ENCODE results near the gene PPP1R9B. TPM values are rescaled to one million over a fixed set of nuclear protein-coding genes. Genes with fewer than 3 reads are reported as not detected.

The PPP1R9B gene
- polyA plus RNA-seq, 1 donor = 30.7 TPM

DNA sequence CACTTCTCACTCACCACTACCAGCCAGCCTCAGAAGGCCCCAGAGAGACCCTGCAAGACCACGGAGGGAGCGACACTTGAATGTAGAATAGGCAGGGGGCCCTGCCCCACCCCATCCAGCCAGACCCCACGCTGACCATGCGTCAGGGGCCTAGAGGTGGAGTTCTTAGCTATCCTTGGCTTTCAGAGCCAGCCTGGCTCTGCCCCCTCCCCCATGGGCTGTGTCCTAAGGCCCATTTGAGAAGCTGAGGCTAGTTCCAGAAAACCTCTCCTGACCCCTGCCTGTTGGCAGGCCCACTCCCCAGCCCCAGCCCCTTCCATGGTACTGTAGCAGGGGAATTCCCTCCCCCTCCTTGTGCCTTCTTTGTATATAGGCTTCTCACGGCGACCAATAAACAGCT, 60.4 kb downstream of the PPP1R9B start:
- H3K27me3 ChIP-seq (ENCODE audit: control insufficient read depth, insufficient read depth, low read length) = no peaks in the 10 kb centered on the region
- WGBS (ENCODE audit: insufficient coverage, low lambda C conversion rate) = no CpG with 5 or more reads among the region's 6 CpGs
- DNase-seq = no peak

GRCh38 chr17:50088952-50089825, 61.3 kb downstream of the PPP1R9B start:
- H3K36me3 ChIP-seq (ENCODE audit: control insufficient read depth, insufficient read depth, low read length) = peaks cover 24% of the 10 kb centered on the region
- no CpG with 5 or more reads among the region's 25 CpGs for WGBS (ENCODE audit: insufficient coverage, low lambda C conversion rate)
- no peaks in the 10 kb centered on the region for H3K4me1 ChIP-seq (ENCODE audit: control insufficient read depth, insufficient read depth, low read length)
- H3K27ac ChIP-seq (ENCODE audit: low read length) = no peak overlapping the region
- H3K4me3 ChIP-seq (ENCODE audit: low read length) = no peak overlapping the region
- DNase-seq = no peak
- H3K27me3 ChIP-seq (ENCODE audit: control insufficient read depth, insufficient read depth, low read length) = no peaks in the 10 kb centered on the region
- no peaks in the 10 kb centered on the region for H3K9me3 ChIP-seq (ENCODE audit: control insufficient read depth, low read depth, low read length)

More for the DNA sequence above, 60.4 kb downstream of the PPP1R9B start:
- Histone ChIP-seq H3K4me3 (ENCODE audit: low read length) (no peak overlapping the region), H3K27ac (ENCODE audit: low read length) (no peak overlapping the region), H3K36me3 (ENCODE audit: control insufficient read depth, insufficient read depth, low read length) (peaks cover 24% of the 10 kb centered on the region), H3K9me3 (ENCODE audit: control insufficient read depth, low read depth, low read length) (no peaks in the 10 kb centered on the region), H3K4me1 (ENCODE audit: control insufficient read depth, insufficient read depth, low read length) (peaks cover 3% of the 10 kb centered on the region)

GRCh38 chr17:50087912-50088405, 62.5 kb downstream of the PPP1R9B start:
- H3K27me3 ChIP-seq (ENCODE audit: control insufficient read depth, insufficient read depth, low read length) = no peaks in the 10 kb centered on the region
- no peak for DNase-seq
- no peak overlapping the region for H3K27ac ChIP-seq (ENCODE audit: low read length)
- WGBS (ENCODE audit: insufficient coverage, low lambda C conversion rate) = no CpG with 5 or more reads among the region's 19 CpGs
- no peak overlapping the region for H3K4me3 ChIP-seq (ENCODE audit: low read length)
- H3K36me3 ChIP-seq (ENCODE audit: control insufficient read depth, insufficient read depth, low read length) = peaks cover 24% of the 10 kb centered on the region
- no peaks in the 10 kb centered on the region for H3K4me1 ChIP-seq (ENCODE audit: control insufficient read depth, insufficient read depth, low read length)
- no peaks in the 10 kb centered on the region for H3K9me3 ChIP-seq (ENCODE audit: control insufficient read depth, low read depth, low read length)

- H3K27ac ChIP-seq (ENCODE audit: low read length) = no peak overlapping the region
- H3K27me3 ChIP-seq (ENCODE audit: control insufficient read depth, insufficient read depth, low read length) = no peaks in the 10 kb centered on the region
- H3K36me3 ChIP-seq (ENCODE audit: control insufficient read depth, insufficient read depth, low read length) = peaks cover 24% of the 10 kb centered on the region
- H3K9me3 ChIP-seq (ENCODE audit: control insufficient read depth, low read depth, low read length) = no peaks in the 10 kb centered on the region
- no peak overlapping the region for H3K4me3 ChIP-seq (ENCODE audit: low read length)
- DNase-seq = peak in 1 of 2 donors; percentile 61
- WGBS (ENCODE audit: insufficient coverage, low lambda C conversion rate) = no CpG with 5 or more reads among the region's 10 CpGs
- no peaks in the 10 kb centered on the region for H3K4me1 ChIP-seq (ENCODE audit: control insufficient read depth, insufficient read depth, low read length)
Observed at GRCh38 chr17:50087246-50087911, 63.1 kb downstream of the PPP1R9B start.

Other genes starting within 250 kb of the PPP1R9B start
- 3.9 TPM for gene DLX4, start 181.5 kb downstream of the PPP1R9B start, polyA plus RNA-seq
- 0.66 TPM for gene DLX3, start 155.5 kb downstream of the PPP1R9B start, polyA plus RNA-seq
- 61.8 TPM for gene ITGA3, start 94.6 kb downstream of the PPP1R9B start, polyA plus RNA-seq
- gene PDK2, start 55.3 kb downstream of the PPP1R9B start, polyA plus RNA-seq = 78.5 TPM
- 5.7 TPM for gene SAMD14, start 20.5 kb downstream of the PPP1R9B start, polyA plus RNA-seq
- gene SGCA, start 15.3 kb upstream of the PPP1R9B start, polyA plus RNA-seq = 1.2 TPM
- 488 TPM for gene COL1A1, start 51.0 kb upstream of the PPP1R9B start, polyA plus RNA-seq
- 75.9 TPM for gene TMEM92, start 123.8 kb upstream of the PPP1R9B start, polyA plus RNA-seq
- gene XYLT2, start 195.4 kb upstream of the PPP1R9B start, polyA plus RNA-seq = 16.2 TPM
- 71.8 TPM for gene MRPL27, start 222.5 kb upstream of the PPP1R9B start, polyA plus RNA-seq
- 3.5 TPM for gene EME1, start 222.6 kb upstream of the PPP1R9B start, polyA plus RNA-seq
- gene LRRC59, start 246.8 kb upstream of the PPP1R9B start, polyA plus RNA-seq = 79.8 TPM